Stimulated activated CD8-positive, alpha-beta memory T cell treated with anti-CD3 and anti-CD28 coated beads, Interleukin-7, amount 100 ng/mL, for 48 hours (primary cell): ENCODE data around the gene CHN2.

Source experiments
- DNase-seq, 2 donors: peaks; one replicate each; pipeline ENCODE4 v3.0.0-alpha.2; 2020; ENCODE audit warnings: low read depth in 1 of 2; ENCODE audit errors: extremely low read depth in 1 of 2

The CHN2 gene

DNA sequence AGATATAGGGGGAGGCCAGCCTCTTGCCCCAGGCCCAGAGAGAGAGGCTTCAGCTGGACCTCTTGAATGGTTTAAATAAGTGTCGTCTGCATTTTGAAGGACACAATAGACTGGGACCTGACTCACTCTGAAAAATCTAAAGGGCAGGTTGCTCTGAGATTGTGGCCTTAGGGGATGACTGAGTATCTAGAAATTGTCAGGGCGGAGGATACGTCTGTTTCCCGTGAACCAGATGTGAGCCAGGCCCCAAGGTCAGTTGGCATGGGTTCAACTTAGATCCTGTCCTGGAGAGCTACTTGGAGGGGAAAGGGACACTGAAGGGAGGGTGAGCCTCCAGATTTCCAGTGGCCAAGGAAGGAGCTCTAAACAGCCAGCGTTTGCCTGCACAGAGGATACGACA is 110.2 kb downstream of the CHN2 start:
- no peak for DNase-seq

- DNase-seq = no peak
These were observed 111.9 kb downstream of the CHN2 start for GRCh38 chr7:29306319-29306991.

GRCh38 chr7:29308424-29308823 is 113.8 kb downstream of the CHN2 start:
- no peak for DNase-seq

DNA sequence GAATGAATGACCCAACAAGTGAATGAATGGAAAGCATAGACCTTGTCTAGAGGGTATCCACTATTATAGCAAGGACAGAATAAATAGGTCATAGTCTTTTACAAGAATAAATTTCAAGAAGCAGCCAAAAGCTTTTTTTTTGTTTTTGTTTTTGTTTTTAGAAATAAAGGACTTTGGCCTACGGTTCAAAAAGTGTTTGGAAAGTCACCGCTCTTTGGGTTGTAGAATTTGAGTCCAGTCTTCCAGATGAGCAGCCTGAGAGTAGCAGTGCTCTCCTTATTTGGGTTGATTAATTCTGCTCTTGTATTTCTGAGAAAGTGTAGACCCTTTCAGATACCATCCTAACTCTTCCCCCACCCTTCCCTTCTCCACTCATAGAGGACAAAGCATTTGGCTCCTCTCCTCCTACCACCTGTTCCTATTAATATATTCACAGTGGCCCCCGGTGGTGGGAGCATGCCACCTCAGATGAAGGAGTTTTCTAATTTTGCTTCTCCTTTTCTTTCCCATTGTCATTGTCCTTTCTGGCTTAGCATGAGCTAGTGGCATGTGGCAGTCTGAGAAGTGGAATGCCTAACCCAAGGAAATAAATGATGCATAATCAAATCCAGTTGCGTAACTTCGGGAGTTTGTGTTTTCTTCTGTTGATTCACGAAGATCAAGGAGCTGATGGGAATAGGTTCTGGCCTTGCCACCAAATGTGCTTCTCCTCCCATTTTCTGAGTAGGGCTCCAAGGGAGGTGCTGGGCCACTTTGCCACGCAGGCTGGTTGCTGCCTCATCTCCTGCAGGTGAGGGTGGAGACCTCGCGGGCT is 114.7 kb downstream of the CHN2 start:
- DNase-seq = no peak

GRCh38 chr7:29310625-29311024 is 116.0 kb downstream of the CHN2 start:
- DNase-seq = no peak

GRCh38 chr7:29311314-29311713 is 116.7 kb downstream of the CHN2 start:
- no peak for DNase-seq

DNA sequence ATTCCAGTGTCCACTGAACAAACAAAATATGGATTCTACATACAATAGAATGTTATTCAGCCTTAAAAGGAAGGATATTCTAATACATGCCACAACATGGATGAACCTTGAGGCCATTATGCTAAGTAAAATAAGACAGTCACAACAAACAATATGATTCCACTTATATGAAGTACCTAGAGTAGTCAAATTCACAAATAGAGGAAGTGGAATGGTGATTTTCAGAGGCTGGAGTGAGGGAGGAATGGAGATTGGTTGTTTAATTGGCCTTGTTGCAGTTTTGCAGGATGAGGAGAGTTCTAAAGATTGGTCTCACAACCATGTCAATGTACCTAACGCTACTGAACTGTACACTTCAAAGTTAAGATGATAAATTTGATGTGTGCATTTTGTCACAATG is 119.6 kb downstream of the CHN2 start:
- DNase-seq = no peak

DNA sequence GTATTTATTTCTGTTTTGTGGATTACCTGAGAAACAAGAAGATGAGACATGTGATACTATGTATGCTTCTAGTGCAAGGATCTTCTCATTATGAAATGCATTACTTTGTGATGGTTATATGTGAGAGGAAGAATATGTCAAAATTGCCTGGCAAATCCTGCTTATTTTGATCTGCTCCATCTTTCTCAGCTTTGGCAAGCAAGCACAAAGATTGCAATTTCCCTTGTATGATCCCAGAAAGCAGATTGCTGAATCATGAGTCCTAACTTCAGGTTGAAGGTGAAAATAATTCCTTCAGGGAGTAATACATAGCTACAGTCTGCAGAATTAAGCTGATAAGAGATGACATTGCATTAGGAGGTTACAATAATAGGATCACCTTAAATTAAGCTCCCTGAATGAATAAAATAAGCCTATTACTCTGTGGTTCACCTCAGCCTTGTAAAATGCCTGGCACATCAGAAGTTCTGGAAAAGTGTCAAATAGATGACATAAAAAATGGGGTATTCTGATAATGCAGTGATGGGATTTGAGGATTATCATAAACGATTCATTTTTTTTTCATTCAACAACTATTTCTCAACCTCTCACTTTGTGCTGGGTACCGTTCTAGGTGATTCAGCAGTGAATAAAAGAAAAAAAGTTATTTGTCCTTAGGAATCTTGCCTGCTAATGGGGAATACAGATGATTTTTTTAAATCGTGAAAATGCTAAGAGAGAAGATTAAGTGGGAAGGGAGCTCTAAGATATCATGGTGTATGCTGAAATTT is 120.7 kb downstream of the CHN2 start:
- no peak for DNase-seq

DNA sequence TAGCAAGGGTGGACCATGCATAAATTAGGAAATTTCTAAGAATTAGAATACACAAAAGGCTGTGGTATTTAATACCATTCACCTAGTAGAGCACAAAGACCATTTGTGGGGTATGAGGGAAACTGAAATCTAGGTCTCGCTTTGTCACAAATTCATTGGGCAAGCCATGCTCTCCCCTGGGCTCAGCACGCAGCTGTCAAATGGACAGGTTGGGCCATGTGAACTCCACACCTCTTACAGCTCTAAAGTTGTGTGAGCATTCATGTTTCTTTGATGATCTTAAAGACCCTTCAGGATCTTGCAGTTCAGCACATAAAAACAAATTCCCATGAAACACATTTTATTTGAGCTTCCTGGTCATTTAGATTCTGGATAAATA is 121.3 kb downstream of the CHN2 start:
- DNase-seq = no peak

- no peak for DNase-seq
These were observed 122.4 kb downstream of the CHN2 start for GRCh38 chr7:29316926-29317325.

DNA sequence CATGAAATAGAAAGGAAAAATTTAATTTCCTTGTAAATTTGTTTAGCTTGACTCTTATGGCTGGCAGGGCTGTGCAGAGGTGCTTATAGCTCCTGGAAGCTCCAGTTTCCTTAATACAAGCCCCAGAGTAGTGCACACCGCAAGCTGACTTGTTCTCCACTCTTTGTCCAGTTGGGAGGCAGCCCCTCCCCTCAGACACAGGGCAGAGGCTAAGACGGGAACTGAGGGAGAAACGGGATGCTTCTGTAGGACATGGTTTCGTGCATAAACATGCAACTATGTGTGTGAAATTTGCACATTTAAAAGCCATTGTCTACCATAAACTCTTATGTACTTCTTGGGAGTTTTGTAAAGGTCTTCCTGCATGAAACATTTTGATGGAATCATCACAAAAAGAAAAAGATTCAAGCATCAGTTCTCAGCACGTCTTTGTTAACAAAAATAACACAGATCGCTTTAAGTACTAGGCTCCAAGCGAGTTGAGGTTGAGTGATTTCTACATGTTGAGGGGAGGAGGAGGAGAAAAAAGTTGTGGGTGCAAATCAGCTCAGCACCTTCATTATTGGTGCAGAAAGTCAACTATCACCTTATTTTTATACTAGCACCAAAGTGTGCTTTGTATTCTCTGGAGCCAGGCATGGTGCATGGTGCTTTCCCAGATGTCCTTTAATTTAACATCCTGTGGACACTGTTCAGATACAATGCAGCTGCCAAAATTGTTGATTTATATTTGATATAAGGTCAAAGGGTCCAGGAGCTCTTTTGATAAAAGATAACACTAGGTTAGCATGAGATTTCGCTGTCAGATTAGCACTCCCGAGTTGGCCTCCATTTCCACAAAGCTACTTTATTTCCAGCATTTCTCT is 124.5 kb downstream of the CHN2 start:
- no peak for DNase-seq

GRCh38 chr7:29319719-29320521 is 125.3 kb downstream of the CHN2 start:
- DNase-seq = no peak

DNA sequence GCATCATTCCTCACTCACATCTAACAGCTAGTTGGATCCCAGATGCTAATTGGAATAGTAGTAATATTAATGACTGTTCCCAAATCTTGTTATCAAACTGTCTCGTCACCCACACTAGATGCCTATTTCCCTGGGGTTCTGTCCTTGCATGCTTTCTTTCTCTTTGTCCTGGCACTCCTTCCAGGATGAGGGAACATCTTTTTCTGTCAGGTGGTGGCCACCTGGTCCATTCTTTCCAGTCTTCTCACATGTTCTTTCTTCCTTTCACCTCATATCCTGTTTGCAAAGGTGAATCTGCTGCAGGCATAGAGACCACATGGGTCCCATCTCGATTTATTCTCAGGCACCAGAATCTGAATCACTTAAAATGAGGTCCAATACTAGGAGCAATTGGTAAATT is 126.0 kb downstream of the CHN2 start:
- no peak for DNase-seq

DNA sequence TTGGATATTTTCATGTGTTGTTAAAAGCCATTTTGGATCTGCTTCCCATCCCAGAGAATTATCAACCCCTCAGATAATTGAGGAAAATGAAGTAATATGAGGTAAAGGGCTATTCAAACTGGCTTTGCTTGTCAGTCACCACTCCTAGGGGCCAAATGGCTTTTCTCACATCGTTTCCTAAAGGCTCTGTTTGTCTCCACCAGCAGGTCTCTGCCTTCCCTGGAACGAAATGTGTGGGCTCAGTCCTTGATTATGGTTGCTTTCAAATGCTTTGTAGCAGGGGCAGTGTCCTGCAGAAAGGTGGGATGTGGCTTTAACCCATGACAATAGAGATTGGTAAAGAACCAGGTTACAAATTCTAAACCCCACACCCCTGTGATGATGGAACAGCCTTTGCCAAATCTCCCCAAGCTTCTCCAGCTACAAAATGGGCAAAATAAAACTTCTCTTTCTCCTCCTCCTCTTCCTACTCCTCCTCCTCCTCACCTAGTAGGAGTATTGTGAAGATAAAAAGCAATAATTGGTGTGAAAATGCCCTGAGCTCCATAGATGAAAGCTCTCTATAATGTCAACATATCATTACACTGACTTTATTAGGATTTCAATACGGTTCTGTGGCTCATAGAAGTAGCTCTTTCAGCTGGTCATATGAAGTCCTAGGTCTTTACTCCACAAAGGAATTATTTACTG is 127.6 kb downstream of the CHN2 start:
- no peak for DNase-seq

- no peak for DNase-seq
These were observed 130.9 kb downstream of the CHN2 start for GRCh38 chr7:29325476-29325875.

GRCh38 chr7:29326864-29327263 is 132.3 kb downstream of the CHN2 start:
- DNase-seq = no peak

DNA sequence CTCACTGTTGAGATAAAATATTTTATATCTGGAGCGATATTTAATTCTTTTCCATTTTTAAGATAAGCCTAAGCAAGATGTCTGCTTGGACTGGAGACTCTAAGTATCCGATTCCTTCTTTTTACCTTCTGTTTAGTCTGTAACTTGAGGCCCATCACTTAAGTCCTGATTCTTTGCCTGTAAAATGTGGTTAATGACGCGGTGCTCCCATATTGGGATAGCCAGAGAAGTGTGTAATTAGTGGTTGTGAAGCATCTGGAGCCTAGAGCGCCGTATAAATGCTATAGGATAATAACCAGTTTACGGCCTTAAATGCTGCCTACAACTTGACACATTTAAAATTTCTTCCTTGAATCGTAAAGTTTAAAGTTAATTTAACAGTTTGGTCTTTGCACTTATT is 132.9 kb downstream of the CHN2 start:
- no peak for DNase-seq

- no peak for DNase-seq
These were observed 133.5 kb downstream of the CHN2 start for GRCh38 chr7:29328045-29328444.

DNA sequence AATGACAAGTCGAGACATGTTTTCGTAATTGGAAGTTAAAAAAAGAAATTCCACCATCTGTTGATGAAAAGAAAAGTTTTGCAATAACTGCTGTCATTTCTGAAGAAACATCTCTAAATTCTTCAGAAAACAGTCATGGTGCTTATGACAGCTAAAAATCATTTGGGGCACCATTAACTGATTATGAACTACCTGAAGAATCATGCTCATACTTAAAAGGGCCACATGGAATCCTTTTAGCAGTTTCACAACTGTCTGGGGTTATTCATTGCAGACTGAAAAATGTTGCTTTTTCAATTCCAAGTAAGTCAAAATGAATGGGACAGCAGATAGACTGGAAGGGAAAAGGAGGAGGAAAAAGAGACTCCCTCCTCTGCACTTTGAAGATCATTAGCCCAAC is 134.2 kb downstream of the CHN2 start:
- no peak for DNase-seq
